Hematopoietic multipotent progenitor cell treated with erythropoietin and hydrocortisone succinate and interleukin-3 and kit ligand, for 6 days (in vitro differentiated cells): ENCODE measurements around the gene MICAL1.
"Not testable (repeated sequence)": the region's sequence is repeated elsewhere in the genome, so short reads cannot be mapped to it uniquely, and the experiment has no call there.

Experiments used
- DNase-seq: peaks from one replicate; pipeline ENCODE4 v3.0.0-alpha.2; 2015

Gene MICAL1

GRCh38 chr6:109474995-109475394, 19.4 kb upstream of the MICAL1 start:
- DNase-seq, result no peak

DNA sequence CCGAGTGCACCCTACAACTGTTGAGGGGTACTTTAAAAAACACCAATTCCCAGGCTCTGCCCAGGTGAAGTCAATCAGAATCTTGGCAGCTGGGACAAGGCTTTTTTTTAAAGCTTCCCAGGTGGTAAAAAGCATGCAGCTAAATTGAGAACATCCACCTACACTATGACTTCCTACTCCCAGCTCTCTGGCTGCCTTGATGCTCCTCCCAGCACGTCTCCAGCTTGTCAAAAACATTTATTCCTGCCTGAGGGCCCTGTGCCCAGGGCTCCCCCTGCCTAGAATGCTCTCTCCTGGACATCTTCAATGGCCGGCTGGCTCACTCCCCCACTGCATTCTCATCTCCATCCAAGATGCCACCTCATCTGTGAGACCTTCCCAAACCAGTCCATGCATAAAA, 17.5 kb upstream of the MICAL1 start:
- no peak for DNase-seq

DNA sequence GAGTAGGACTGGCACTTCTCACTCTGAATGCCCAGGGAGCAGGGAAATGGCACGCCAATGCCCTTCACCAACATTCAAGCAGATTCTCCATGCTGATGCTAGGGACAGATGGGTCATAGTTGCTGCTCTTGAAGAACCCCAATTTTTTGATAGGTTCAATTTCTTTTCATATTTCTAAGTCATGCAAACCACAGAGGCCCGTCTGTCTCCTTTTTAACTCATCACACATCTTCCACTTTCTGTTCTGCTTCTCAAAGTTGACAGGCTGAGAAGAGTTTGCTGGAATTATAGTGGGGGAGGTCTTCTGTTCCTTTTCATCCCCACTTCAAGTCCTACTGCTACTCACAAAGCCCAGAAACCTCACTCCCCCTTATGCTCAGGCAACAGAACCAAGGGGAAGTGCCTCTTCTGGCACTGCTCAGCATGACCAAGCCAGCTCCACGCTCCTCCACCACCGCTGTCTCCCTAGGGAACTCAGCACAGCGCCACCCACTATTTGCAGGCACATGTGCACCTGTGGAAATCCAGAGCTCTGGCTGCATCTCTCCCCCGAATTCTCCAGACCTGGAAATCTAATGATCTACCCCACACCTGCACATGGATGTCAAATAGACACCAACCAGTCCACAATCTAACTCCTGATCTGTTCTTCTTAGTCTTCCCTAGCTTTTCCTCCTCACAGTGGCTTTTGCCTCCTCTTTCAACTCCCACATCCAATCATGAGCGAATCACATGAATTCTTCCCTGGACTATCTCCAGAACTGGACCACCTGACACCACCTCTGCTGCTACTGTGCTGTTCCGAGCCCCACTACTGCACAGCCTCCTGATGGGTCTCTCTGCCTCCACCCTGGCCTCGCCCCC, 16.8 kb upstream of the MICAL1 start:
- no peak for DNase-seq

- no peak for DNase-seq
Measured at GRCh38 chr6:109471105-109471810, 15.7 kb upstream of the MICAL1 start.

DNA sequence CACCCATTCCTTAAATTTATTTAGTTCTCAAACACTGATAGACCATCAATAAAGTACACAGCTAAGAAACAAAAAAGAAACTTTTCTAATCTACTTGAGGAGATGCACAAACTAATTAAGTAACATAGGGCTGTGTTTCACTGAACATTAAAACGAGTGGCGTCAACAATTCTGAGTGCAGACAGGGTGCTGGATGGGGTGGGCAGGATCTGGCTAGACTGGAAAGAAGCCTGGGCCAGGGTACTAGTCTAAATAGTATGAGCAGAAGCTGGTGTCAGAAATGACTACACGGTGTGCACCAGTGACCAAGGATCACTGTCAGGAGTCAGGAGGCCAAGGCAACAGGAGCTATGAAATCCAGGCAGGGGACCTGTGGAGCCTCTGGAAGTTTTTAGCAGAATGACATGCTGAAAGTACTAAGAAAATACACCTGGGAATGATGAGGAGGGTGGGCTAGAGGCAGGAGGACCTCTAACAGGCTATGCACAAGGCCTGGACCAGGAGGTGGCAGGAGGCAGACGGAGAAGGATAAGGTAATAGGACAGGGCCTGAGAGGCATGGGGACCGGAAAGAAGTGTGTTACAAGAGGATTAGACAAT, 14.1 kb upstream of the MICAL1 start:
- DNase-seq, result no peak

- no peak for DNase-seq
Measured at GRCh38 chr6:109467696-109468095, 12.1 kb upstream of the MICAL1 start.

GRCh38 chr6:109466212-109466923, 10.8 kb upstream of the MICAL1 start:
- DNase-seq, result peak; percentile 47

- DNase-seq, result no peak
Measured at GRCh38 chr6:109465772-109466171, 10.2 kb upstream of the MICAL1 start.

- DNase-seq, result no peak
Measured at GRCh38 chr6:109461733-109462526, 6.4 kb upstream of the MICAL1 start.

- DNase-seq, result not testable (repeated sequence)
Measured at GRCh38 chr6:109461205-109461604, 5.6 kb upstream of the MICAL1 start.

DNA sequence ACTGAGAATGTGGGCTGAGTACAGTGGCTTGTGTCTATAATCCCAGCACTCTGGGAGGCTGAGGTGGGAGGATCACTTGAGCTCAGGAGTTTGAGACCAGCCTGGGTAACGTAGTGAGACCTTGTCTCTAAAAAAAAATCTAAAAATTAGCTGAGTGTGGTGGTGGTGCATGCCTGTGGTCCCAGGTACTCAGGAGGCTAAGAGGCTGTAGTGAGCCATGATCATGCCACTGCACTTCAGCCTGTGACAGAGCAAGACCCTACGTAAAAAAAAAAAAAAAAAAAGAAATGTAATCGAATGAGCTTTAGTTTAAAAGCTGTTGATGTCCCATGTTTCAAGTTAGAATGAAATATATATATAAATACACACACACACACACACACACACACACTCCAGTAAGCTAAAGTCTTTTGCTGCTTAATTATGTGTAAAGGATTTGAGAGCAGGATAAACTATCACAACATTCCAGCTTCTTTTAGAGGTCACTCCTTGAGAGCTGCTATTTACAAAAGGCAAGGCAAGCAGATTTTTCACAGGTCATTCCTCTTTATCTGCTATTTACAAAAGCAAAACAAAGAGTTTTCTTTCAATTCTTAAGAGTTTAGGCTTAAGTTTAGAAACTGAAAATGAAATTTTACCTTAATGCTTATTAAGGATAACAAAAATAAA, 4.7 kb upstream of the MICAL1 start:
- no peak for DNase-seq

- peak; percentile 36 for DNase-seq
Measured at GRCh38 chr6:109458774-109459531, 3.4 kb upstream of the MICAL1 start.

DNA sequence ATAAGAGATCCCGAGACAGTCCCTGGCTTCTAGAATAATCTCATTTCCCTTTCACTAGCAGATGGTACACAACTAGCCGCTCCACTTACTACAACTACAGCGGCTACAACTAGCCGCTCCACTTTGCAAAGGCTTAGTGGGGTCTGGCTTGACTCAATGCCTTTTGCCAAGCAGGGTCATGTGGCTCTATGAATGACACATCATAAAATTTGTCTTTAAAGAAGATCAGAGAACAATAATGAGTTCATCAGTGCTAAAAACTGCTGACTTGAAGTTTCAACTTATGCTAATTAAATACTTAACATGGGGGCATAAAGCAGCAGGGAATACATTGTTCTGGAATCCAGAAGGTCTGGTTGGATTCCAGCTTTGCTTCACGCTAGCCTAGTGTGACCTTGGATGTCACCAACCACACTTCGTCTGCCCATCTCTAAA, 2.0 kb upstream of the MICAL1 start:
- DNase-seq, result no peak

DNA sequence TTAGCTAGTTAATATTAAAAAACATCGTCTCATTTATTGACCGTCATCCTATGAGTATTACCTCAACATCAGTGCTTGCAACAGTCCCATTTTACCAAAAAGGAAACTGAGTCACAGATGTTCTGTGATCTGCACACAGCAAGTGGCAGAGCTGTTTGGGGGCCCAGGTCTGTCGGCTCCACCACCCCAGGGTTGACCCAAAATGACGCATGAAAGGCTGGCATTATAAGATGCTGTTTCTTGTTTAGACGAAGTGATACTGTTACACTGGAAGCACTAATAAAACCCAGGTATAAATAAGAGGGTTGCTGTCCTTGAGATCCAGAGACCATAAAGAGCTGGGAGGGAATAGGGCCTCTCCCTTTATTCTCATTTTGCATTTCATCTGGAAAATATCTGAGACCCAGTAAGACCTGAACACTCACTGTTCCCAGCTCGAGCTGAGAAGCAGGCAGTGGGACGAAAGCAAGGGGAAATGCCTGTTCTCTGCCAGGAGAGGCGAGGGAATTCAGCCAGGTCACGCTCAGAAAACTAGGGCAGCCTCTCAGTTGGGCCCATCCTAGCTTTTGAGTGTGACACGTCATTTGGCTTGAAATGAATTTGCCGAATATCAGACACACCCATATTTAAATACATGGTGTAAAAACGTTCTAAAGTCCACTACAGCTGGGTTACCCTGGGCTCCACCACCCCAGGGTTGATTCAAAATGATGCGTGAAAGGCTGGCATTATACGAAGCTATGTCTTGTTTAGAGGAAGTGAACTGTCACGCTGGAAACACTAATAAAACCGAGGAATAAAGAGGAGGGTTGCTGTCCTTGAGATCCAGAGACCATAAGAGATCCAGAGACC, 1.4 kb upstream of the MICAL1 start:
- DNase-seq, result no peak

GRCh38 chr6:109456111-109456583, 575 bp upstream of the MICAL1 start:
- peak; percentile 39 for DNase-seq

DNA sequence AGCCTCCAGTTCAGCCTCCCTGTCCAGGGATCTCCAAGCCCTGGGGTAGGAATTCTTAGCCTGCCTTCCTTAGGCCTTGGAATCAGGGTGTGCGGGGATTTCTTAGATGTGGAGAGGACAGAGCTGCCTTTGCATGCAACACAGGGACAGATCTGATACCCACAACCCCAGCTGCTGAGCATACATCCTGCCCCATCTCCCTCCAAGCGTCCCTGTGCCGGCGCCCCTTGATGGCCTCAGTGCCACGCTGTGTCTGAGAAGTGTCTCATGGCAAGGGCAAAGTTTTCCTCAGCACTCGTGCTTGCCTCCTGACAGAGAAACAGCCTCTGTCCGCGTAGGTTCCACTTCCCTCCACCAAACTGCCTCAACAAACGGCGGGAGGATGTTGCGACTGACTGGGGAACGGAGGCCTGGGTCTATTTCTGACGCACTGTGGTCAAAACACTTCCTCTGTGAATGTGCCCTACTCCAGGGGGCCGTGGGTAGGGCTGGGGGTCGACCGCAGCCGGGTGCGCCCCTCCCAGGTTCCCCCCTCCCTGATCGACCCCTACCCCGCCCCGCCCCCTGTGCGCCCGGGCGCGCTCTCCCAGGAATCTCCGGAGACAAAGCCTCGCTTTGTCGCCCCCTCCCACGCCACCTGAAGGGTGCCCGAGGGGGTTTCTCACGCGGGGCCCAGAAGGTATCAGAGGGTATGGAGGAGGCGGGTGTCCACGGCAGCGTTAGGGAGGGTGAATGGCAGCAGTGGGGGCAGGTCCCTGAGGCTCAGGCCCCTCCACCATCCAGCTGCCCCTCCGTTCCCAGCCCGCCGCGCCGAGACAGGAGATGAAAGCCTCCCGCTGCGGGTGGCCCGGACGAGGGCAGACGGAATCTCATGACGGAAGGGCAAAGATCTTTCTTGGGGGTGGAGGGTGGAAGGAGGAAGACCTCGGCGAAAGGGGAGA, 806 bp downstream of the MICAL1 start:
- peak; percentile 59 for DNase-seq

GRCh38 chr6:109453594-109454495, 1.7 kb downstream of the MICAL1 start:
- DNase-seq, result no peak
